Calu3 (cell line): ENCODE results near the gene RXRA. TPM values are rescaled to one million over a fixed set of nuclear protein-coding genes. Genes with fewer than 3 reads are reported as not detected.

Experiments
- BruUV-seq: library from RNA; stranded (reverse); fragments of 400-500 nt; replicated peaks from 2 replicates; lab custom pipeline; 2021; lab: Mats Ljungman, UMichigan
- CTCF ChIA-PET: fragments of 300-600 bp; sonication (Branson Sonifier 250); formaldehyde crosslinking; loops from one replicate; lab custom pipeline; 2022; ENCODE audit warnings: antibody characterized with exemption; lab: Charles Lee
- DNase-seq: peaks from one replicate; pipeline ENCODE4 v3.0.0; 2022
- H3K27ac Mint-ChIP-seq: one replicate; pipeline ENCODE4 v1.8.0; 2022; ENCODE audit warnings: mixed read lengths; ENCODE audit not compliant: unreplicated experiment
- H3K27me3 Mint-ChIP-seq: one replicate; pipeline ENCODE4 v1.8.0; 2022; ENCODE audit warnings: mixed read lengths; ENCODE audit not compliant: unreplicated experiment
- H3K36me3 Mint-ChIP-seq: one replicate; pipeline ENCODE4 v1.8.0; 2022; ENCODE audit warnings: mild to moderate bottlenecking, moderate library complexity, mixed read lengths; ENCODE audit not compliant: insufficient read depth, unreplicated experiment
- H3K4me1 Mint-ChIP-seq: one replicate; pipeline ENCODE4 v1.8.0; 2022; ENCODE audit warnings: mild to moderate bottlenecking, low read depth, mixed read lengths; ENCODE audit not compliant: unreplicated experiment
- H3K4me3 Mint-ChIP-seq: one replicate; pipeline ENCODE4 v1.8.0; 2022; ENCODE audit warnings: mild to moderate bottlenecking, low read depth, moderate library complexity, mixed read lengths; ENCODE audit not compliant: unreplicated experiment
- H3K9me3 Mint-ChIP-seq: one replicate; pipeline ENCODE4 v1.8.0; 2022; ENCODE audit warnings: low read depth, mixed read lengths; ENCODE audit not compliant: unreplicated experiment
- CTCF ChIP-seq: fragments of 200-600 bp; IDR thresholded peaks from one replicate; pipeline ENCODE4 v1.8.0; 2022; ENCODE audit warnings: antibody characterized with exemption; ENCODE audit not compliant: unreplicated experiment
- intact Hi-C: fragments of 100-400 bp; cut with micrococcal nuclease; formaldehyde crosslinking; loops from one replicate; pipeline ENCODE4 v1.10.0; 2022; ENCODE audit not compliant: unreplicated experiment
- total RNA-seq: library from RNA; stranded (reverse); gene quantifications from 2 replicates; pipeline ENCODE4 v1.2.3, GENCODE V29; 2022

RXRA gene
- total RNA-seq, 1 experiment from 2014 or later: 15.0 TPM

DNA sequence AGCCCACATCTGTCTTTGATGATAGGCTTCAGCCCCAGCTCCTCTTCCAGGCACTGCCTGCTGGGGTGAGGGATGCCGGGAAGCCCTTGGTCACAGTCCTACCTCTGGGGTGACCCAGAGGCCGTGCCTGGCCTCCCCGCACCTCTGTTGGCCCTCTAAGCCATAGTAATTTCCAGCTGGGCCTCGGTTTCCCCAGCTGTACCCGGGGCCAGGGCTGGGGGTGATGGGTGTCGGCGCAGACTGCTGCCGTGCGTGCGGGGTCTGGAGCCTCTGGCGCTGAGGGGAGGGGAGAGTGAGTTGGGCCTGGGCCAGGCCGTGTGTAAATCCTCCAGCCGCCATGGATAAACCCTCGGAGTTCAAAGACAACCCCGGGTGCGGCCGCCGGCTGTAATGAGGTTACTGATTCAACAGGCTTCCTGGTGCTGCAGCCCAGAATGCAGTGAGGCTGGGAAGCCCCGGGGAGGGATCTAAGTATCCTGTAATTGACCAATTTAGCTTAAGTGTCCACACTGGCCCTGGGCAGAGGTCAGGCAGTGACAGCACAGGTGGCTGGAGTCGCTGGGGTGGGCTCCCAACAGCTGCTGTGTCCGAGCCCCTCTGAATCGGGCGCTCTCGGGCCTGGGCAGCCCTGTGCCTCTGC, 7.1 kb downstream of the RXRA start:
- Mint-ChIP-seq H3K36me3 (no peaks in the 10 kb centered on the region), H3K27me3 (no peaks in the 10 kb centered on the region), H3K27ac (no peak overlapping the region), H3K4me1 (peaks cover 28% of the 10 kb centered on the region), H3K4me3 (no peak overlapping the region), H3K9me3 (no peaks in the 10 kb centered on the region)
- intact Hi-C loops: no loop called here
- DNase-seq: peak; percentile 54
- CTCF ChIA-PET: no interaction called here
- TF ChIP-seq CTCF: no peak
- no TSS peak for BruUV-seq

DNA sequence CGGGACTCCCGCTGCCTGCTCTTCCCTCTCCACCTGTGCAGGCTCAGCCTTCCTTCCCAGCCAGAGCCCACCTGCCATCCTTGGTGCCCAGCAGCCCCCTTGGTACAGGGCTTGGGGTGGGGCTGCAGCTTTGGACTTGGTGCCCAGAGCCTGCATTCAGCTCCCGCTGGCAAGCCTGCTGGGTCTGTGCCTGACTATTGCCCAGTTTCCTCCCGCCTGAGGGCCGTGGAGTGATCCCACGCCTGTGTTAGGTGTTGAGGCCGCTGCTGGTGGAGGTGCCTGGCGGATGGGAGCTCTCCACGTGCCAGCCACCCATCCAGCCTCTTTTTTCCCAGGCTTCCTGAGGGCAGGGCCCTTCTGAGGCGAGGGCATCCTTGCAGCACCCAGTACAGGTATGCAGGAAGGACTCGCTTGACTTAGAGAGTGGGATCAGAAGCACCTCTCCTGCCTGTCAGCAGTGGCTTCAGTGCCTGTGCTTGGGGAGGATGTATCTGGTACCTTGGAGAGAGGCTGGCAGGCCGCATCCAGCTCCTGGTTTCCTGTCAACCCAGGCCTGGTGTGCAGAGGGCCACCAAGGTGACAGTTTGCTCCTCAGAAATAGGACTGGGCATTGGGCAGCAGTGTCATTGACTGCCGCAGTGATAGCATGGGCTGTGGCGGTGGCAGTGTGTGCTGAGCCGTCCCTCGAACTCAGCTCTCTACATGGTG, 7.8 kb downstream of the RXRA start:
- DNase-seq: no peak
- intact Hi-C loops: no loop called here
- Mint-ChIP-seq H3K27ac (no peak overlapping the region), H3K27me3 (no peaks in the 10 kb centered on the region), H3K36me3 (no peaks in the 10 kb centered on the region), H3K4me3 (no peak overlapping the region), H3K4me1 (peaks cover 25% of the 10 kb centered on the region), H3K9me3 (no peaks in the 10 kb centered on the region)
- CTCF ChIA-PET: no interaction called here
- BruUV-seq: no TSS peak
- TF ChIP-seq CTCF: no peak

GRCh38 chr9:134335061-134335460, 8.8 kb downstream of the RXRA start:
- no peaks in the 10 kb centered on the region for H3K27me3 Mint-ChIP-seq
- no peaks in the 10 kb centered on the region for H3K36me3 Mint-ChIP-seq
- TF ChIP-seq CTCF: no peak
- no peak overlapping the region for H3K4me3 Mint-ChIP-seq
- intact Hi-C loops: no loop called here
- no TSS peak for BruUV-seq
- no peaks in the 10 kb centered on the region for H3K9me3 Mint-ChIP-seq
- CTCF ChIA-PET: no interaction called here
- H3K4me1 Mint-ChIP-seq: peaks cover 14% of the 10 kb centered on the region
- H3K27ac Mint-ChIP-seq: no peak overlapping the region
- no peak for DNase-seq

- H3K27ac Mint-ChIP-seq: no peak overlapping the region
- no peaks in the 10 kb centered on the region for H3K36me3 Mint-ChIP-seq
- no peak for TF ChIP-seq CTCF
- H3K27me3 Mint-ChIP-seq: no peaks in the 10 kb centered on the region
- CTCF ChIA-PET: no interaction called here
- no peak overlapping the region for H3K4me3 Mint-ChIP-seq
- intact Hi-C loops: no loop called here
- H3K4me1 Mint-ChIP-seq: peaks cover 9% of the 10 kb centered on the region
- DNase-seq: no peak
- BruUV-seq: no TSS peak
- no peaks in the 10 kb centered on the region for H3K9me3 Mint-ChIP-seq
These were observed 9.4 kb downstream of the RXRA start for GRCh38 chr9:134335486-134336220.
